Fibroblast of pulmonary artery (primary cell): ENCODE results near the gene EFEMP2.
"Not testable (repeated sequence)": the region's sequence is repeated elsewhere in the genome, so short reads cannot be mapped to it uniquely, and the experiment has no call there.

Source experiments
- DNase-seq: peaks from one replicate; pipeline ENCODE4 v3.0.0-alpha.2; 2010; ENCODE audit warnings: low read depth
- H3K4me3 ChIP-seq: replicated peaks from 2 replicates; pipeline ENCODE4 v1.5.1; 2011; ENCODE audit warnings: low read depth, mild to moderate bottlenecking, control low read depth, low read length, moderate library complexity
- TF ChIP-seq, protein P1 (sequence below): IDR thresholded peaks from 2 replicates; pipeline ENCODE4 v1.5.1; 2011; ENCODE audit warnings: mild to moderate bottlenecking, control low read depth, low read length, inconsistent platforms; ENCODE audit errors: missing control alignments

EFEMP2 gene

GRCh38 chr11:65850217-65851082 lies 22.1 kb downstream of the EFEMP2 start:
- no peak overlapping the region for H3K4me3 ChIP-seq
- DNase-seq: no peak
- TF ChIP-seq, protein P1, sequence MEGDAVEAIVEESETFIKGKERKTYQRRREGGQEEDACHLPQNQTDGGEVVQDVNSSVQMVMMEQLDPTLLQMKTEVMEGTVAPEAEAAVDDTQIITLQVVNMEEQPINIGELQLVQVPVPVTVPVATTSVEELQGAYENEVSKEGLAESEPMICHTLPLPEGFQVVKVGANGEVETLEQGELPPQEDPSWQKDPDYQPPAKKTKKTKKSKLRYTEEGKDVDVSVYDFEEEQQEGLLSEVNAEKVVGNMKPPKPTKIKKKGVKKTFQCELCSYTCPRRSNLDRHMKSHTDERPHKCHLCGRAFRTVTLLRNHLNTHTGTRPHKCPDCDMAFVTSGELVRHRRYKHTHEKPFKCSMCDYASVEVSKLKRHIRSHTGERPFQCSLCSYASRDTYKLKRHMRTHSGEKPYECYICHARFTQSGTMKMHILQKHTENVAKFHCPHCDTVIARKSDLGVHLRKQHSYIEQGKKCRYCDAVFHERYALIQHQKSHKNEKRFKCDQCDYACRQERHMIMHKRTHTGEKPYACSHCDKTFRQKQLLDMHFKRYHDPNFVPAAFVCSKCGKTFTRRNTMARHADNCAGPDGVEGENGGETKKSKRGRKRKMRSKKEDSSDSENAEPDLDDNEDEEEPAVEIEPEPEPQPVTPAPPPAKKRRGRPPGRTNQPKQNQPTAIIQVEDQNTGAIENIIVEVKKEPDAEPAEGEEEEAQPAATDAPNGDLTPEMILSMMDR: no peak

DNA sequence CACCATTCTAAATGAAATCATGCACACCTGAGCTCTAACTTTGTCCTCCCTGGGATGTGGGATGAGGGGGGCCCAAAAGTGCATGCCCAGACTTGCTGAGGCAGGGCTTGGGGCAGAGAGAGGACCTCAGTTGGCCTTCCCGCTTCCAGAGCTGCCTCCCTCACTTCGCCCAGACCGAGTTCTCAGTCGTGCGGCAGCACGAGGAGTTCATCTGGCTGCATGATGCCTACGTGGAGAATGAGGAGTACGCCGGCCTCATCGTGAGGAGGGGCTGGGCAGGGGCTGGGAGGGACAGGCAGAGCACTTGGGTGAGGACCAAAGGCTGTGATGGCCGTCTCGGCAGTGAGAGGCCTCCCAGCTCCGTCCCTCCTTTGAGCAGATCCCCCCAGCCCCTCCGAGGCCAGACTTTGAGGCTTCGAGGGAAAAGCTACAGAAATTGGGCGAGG lies 22.8 kb downstream of the EFEMP2 start:
- no peak for DNase-seq
- TF ChIP-seq, protein P1: no peak
- no peak overlapping the region for H3K4me3 ChIP-seq

GRCh38 chr11:65849366-65849765 lies 23.2 kb downstream of the EFEMP2 start:
- no peak for DNase-seq
- H3K4me3 ChIP-seq: no peak overlapping the region
- TF ChIP-seq, protein P1: no peak

DNA sequence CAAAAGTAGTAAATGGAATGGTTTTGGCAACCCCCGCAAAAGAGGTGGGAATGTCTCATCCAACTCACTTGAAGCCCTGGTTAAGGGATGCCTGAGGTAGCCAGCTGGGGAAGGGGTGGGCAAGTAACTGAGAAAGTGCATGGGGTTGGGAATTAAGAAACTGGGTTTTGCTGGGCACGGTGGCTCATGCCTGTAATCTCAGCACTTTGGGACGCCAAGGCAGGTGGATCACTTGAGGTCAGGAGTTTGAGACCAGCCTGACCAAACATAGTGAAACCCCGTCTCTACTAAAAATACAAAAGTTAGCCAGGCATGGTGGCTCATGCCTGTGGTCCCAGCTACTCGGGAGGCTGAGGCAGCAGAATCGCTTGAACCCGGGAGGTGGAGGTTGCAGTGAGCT lies 23.9 kb downstream of the EFEMP2 start:
- not testable (repeated sequence) for DNase-seq

DNA sequence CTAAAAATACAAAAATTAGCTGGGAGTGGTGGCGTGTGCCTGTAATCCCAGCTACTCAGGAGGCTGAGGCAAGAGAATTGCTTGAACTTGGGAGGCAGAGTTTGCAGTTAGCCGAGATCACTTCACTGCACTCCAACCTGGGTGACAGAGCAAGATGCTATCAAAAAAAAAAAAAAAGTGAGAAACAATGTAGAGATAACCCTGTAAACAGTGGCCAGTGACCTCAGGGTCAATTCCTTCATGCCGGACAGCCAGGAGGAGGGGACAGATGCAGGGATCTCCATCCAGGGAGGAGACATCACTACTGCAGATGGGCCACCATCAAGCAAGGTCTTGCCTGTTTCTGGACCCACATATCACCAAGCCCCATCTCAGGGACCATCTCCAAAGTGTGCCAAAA lies 24.9 kb downstream of the EFEMP2 start:
- DNase-seq: no peak
- TF ChIP-seq, protein P1: no peak
- no peak overlapping the region for H3K4me3 ChIP-seq

More for the DNA sequence above, 23.9 kb downstream of the EFEMP2 start:
- H3K4me3 ChIP-seq: not testable (repeated sequence)

DNA sequence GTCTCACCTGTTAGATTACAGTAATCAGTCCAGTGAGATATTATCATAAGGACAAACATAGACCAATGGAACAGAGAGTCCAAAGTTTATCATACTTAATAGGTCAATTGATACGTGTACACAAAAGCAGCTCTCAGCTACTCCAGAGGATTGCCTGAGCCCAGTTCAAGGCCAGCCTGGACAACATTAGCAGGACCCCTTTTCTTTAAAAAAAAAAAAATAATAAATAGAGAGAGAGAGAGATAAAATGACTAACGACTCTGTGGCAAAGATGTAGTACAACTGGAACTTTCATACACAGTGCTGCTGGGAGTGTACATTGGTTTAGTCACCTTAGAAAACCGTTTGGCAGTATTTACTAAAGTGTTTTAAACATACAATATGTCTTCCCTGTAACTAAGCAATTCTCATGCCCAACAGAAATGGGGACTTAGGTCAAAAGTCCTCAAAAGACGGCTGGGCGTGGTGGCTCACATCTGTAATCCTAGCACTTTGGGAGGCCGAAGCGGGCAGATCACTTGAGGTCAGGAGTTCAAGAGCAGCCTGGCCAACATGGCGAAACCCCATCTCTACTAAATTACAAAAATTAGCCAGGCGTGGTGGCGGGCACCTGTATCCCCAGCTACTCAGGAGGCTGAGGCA lies 28.2 kb downstream of the EFEMP2 start:
- H3K4me3 ChIP-seq: no peak overlapping the region
- TF ChIP-seq, protein P1: no peak
- no peak for DNase-seq

GRCh38 chr11:65843811-65844210 lies 28.8 kb downstream of the EFEMP2 start:
- TF ChIP-seq, protein P1: no peak
- H3K4me3 ChIP-seq: no peak overlapping the region
- no peak for DNase-seq
